Measurements from ENCODE around the gene HTRA2. TPM values are rescaled to one million over a fixed set of nuclear protein-coding genes. Genes with fewer than 3 reads are reported as not detected.

Gene HTRA2
- total RNA-seq, 1 experiment from 2014 or later: 24.9 TPM

GRCh38 chr2:74548900-74549826 lies 19.4 kb downstream of the HTRA2 start:
- Histone ChIP-seq H3K79me1 (ENCODE audit: insufficient read depth, low read depth, low read length, poor library complexity, severe bottlenecking) (no peaks in the 10 kb centered on the region), H3K4ac (ENCODE audit: low read depth, low read length) (no peak overlapping the region), H2BK15ac (ENCODE audit: low read depth, low read length) (no peak overlapping the region), H3K27me3 (ENCODE audit: insufficient read depth, low read length) (no peaks in the 10 kb centered on the region; the same call in 1 of the 2 replicates), H3K14ac (ENCODE audit: insufficient read depth, low read length) (peak overlapping the region; percentile 61; the same call in 1 of the 2 replicates), H2BK12ac (ENCODE audit: insufficient read length, low read depth, low read length) (no peak overlapping the region), H2AK5ac (ENCODE audit: insufficient read length, low read length) (no peak overlapping the region), H3K27ac (ENCODE audit: insufficient read length, low read depth, low read length) (no peak overlapping the region), H4K8ac (replicated peaks; ENCODE audit: insufficient read length, low read depth, low read length) (no peak overlapping the region), H3K4me1 (ENCODE audit: insufficient read depth, low read length) (0 out of 2 replicates have a peak, but pooled peaks cover 2% of the 10 kb centered on the region), H3K56ac (ENCODE audit: insufficient read length, low read depth, low read length) (no peak overlapping the region), H2BK5ac (ENCODE audit: insufficient read length, low read length) (no peak overlapping the region), H3T11ph (ENCODE audit: low read length) (no peak overlapping the region), H2BK120ac (ENCODE audit: low read depth, low read length, poor library complexity, severe bottlenecking) (no peak overlapping the region), H3K9ac (ENCODE audit: extremely low read depth, insufficient read length, low read length) (peak overlapping the region; percentile 43), H3K79me2 (ENCODE audit: insufficient read depth, low read length) (0 out of 2 replicates have a peak, but pooled peaks cover 2% of the 10 kb centered on the region), H4K91ac (ENCODE audit: insufficient read length, low read depth, low read length) (no peak overlapping the region), H3K4me2 (ENCODE audit: insufficient read depth, insufficient read length, low read length) (peak overlapping the region; percentile 78), H2AFZ (ENCODE audit: low read length) (no peak overlapping the region), H4K5ac (ENCODE audit: insufficient read length, low read depth, low read length) (no peak overlapping the region), H3K23me2 (ENCODE audit: insufficient read length, low read depth, low read length, poor library complexity, severe bottlenecking) (peaks cover 13% of the 10 kb centered on the region), H3K9me3 (ENCODE audit: control insufficient read depth, low read depth, low read length) (no peaks in the 10 kb centered on the region), H2BK20ac (ENCODE audit: low read depth, low read length, poor library complexity, severe bottlenecking) (no peak overlapping the region), H3K23ac (ENCODE audit: insufficient read length, low read depth, low read length) (no peak overlapping the region), H3K18ac (ENCODE audit: insufficient read length, low read depth, low read length) (no peak overlapping the region), H4K20me1 (ENCODE audit: control insufficient read depth, insufficient read depth, insufficient read length) (no peaks in the 10 kb centered on the region)
- Mint-ChIP-seq H3K36me3 (ENCODE audit: insufficient read depth in 1 of 3, low read depth in 3 of 3) (peaks cover 0 to 7% (median 4%) of the 10 kb centered on the region in 3 experiments; a peak in 6 of 7 replicates), H3K27ac (0 out of 7 replicates have a peak overlapping the region, but pooled peaks of 1 of the 3 experiments have one; percentile 12), H3K4me1 (peaks cover 28 to 29% of the 10 kb centered on the region in 2 experiments), H3K4me3 (peak overlapping the region; percentile 76 to 78), H3K27me3 (ENCODE audit: low read depth) (peaks cover 54% of the 10 kb centered on the region), H3K9me3 (no peaks in the 10 kb centered on the region)
- no peak for TF ChIP-seq CTCF (conservative IDR thresholded peaks at IDR 0.05)
- no CpG with 5 or more reads among the region's 85 CpGs for WGBS (ENCODE audit: extremely low coverage, insufficient read length, low lambda C conversion rate)
- peak; percentile 90 for DNase-seq
